Endothelial cell of umbilical vein (primary cell): Measurements from ENCODE around the gene ERICH6B. TPM values are rescaled to one million over a fixed set of nuclear protein-coding genes. Genes with fewer than 3 reads are reported as not detected.

ENCODE experiments used
- BruUV-seq: library from RNA; stranded (reverse); fragments of 400-500 nt; replicated peaks from 2 replicates; lab custom pipeline; 2021; lab: Mats Ljungman, UMichigan
- CTCF ChIA-PET: fragments of 300-600, 350-600 bp; sonication (Branson Sonifier 250); formaldehyde crosslinking; loops from one replicate; lab custom pipeline; 2021; ENCODE audit warnings: antibody characterized with exemption, inconsistent platforms; lab: Charles Lee
- POLR2A ChIA-PET: fragments of 300-600, 350-600 bp; sonication (Branson Sonifier 250); formaldehyde crosslinking; loops from one replicate; lab custom pipeline; 2021; ENCODE audit warnings: antibody characterized with exemption, inconsistent platforms; lab: Charles Lee
- DNase-seq: peaks from one replicate; pipeline ENCODE4 v3.0.0-alpha.2; 2011; ENCODE audit warnings: low read depth, low spot score
- FAIRE-seq: peaks from 2 replicates; lab custom pipeline; 2011; peaks lifted over from hg19 to GRCh38; lab: Jason Lieb, UNC
- H2AFZ ChIP-seq: 2 replicates; pipeline ENCODE4 v1.6.0; 2012; ENCODE audit warnings: low read depth, low read length, control low read depth, inconsistent platforms
- H3K27ac ChIP-seq: 2 replicates; pipeline ENCODE4 v1.5.1; 2011; ENCODE audit warnings: low read depth, mild to moderate bottlenecking, control low read depth, low read length, moderate library complexity; ENCODE audit not compliant: insufficient read depth
- H3K27me3 ChIP-seq, 2 experiments: 2 replicates each; pipeline versions ENCODE4 v1.6.0 to v1.6.1; 2011; ENCODE audit warnings: low read length in 2 of 2, mixed read lengths in 1 of 2; ENCODE audit not compliant: control insufficient read depth in 2 of 2, insufficient read depth in 2 of 2
- H3K36me3 ChIP-seq, 2 experiments: 2 replicates in 1 of 2; 3 replicates in 1 of 2; pipeline ENCODE4 v1.5.1; 2011; ENCODE audit warnings: low read length in 2 of 2, mild to moderate bottlenecking in 1 of 2, moderate library complexity in 1 of 2; ENCODE audit not compliant: control insufficient read depth in 2 of 2, insufficient read depth in 2 of 2; ENCODE audit errors: extremely low read depth in 1 of 2
- H3K4me1 ChIP-seq: 3 replicates; pipeline ENCODE4 v1.5.1; 2011; ENCODE audit warnings: mild to moderate bottlenecking, low read length; ENCODE audit not compliant: control insufficient read depth, insufficient read depth; ENCODE audit errors: extremely low read depth
- H3K4me2 ChIP-seq: 2 replicates; pipeline ENCODE4 v1.6.1; 2011; ENCODE audit warnings: low read length, control low read depth, mixed read lengths; ENCODE audit not compliant: insufficient read depth
- H3K4me3 ChIP-seq, 3 experiments: fragments of 200-600 bp in 1 of 3; sonication (generic), shearing (Covaris generic) in 1 of 3; replicated peaks in 1 of 3; 2 replicates each; pipeline ENCODE4 v1.5.1; 2011 to 2016; ENCODE audit warnings: control low read depth in 3 of 3, low read length in 3 of 3, mild to moderate bottlenecking in 2 of 3, inconsistent platforms in 1 of 3, low read depth in 1 of 3, moderate library complexity in 1 of 3; ENCODE audit not compliant: insufficient read depth in 1 of 3
- H3K79me2 ChIP-seq: 2 replicates; pipeline ENCODE4 v1.6.0; 2012; ENCODE audit warnings: low read length, inconsistent platforms; ENCODE audit not compliant: control insufficient read depth, insufficient read depth
- H3K9ac ChIP-seq: replicated peaks from 2 replicates; pipeline ENCODE3; 2011; ENCODE audit warnings: low read length, control low read depth; ENCODE audit not compliant: insufficient read depth; ENCODE audit errors: extremely low read depth
- H3K9me1 ChIP-seq: replicated peaks from 3 replicates; pipeline ENCODE4 v1.6.0; 2011; ENCODE audit warnings: mild to moderate bottlenecking, low read length; ENCODE audit not compliant: control insufficient read depth, insufficient read depth; ENCODE audit errors: extremely low read depth
- H3K9me3 ChIP-seq: replicated peaks from 2 replicates; pipeline ENCODE4 v1.5.1; 2012; ENCODE audit warnings: low read length, inconsistent platforms; ENCODE audit not compliant: control insufficient read depth, insufficient read depth
- H4K20me1 ChIP-seq: replicated peaks from 2 replicates; pipeline ENCODE3; 2011; ENCODE audit warnings: mild to moderate bottlenecking, low read length; ENCODE audit not compliant: control insufficient read depth, insufficient read depth; ENCODE audit errors: extremely low read depth
- EZH2 ChIP-seq: IDR thresholded peaks from 2 replicates; pipeline ENCODE4 v1.6.1; 2012; ENCODE audit warnings: borderline replicate concordance, low read depth, mild to moderate bottlenecking, moderate library complexity, low read length, inconsistent platforms; ENCODE audit not compliant: severe bottlenecking
- FOS ChIP-seq: IDR thresholded peaks from 2 replicates; pipeline ENCODE4 v1.6.1; 2011; ENCODE audit warnings: mild to moderate bottlenecking, low read length, moderate library complexity, borderline replicate concordance; ENCODE audit not compliant: insufficient read depth
- GATA2 ChIP-seq: IDR thresholded peaks from 2 replicates; pipeline ENCODE4 v1.7.0; 2011; ENCODE audit warnings: low read depth, mild to moderate bottlenecking, moderate library complexity, mixed read lengths, low read length; ENCODE audit not compliant: insufficient read length, insufficient read depth
- JUN ChIP-seq: IDR thresholded peaks from 2 replicates; pipeline ENCODE4 v1.6.1; 2011; ENCODE audit warnings: borderline replicate concordance, low read depth; ENCODE audit not compliant: insufficient read length, insufficient read depth
- MAX ChIP-seq: IDR thresholded peaks from 2 replicates; pipeline ENCODE4 v1.6.1; 2011; ENCODE audit not compliant: insufficient read depth, insufficient read length
- MYC ChIP-seq: IDR thresholded peaks from one replicate; pipeline ENCODE4 v1.6.1; 2011; ENCODE audit warnings: mild to moderate bottlenecking, low read depth, low read length
- POLR2A ChIP-seq: IDR thresholded peaks from 2 replicates; pipeline ENCODE4 v1.6.1; 2012; ENCODE audit warnings: low read depth, mild to moderate bottlenecking, control low read depth, low read length
- POLR2AphosphoS5 ChIP-seq: IDR thresholded peaks from 2 replicates; pipeline ENCODE4 v1.6.1; 2012; ENCODE audit warnings: low read depth, mild to moderate bottlenecking, control low read depth, low read length, moderate library complexity; ENCODE audit not compliant: insufficient read depth
- dilution Hi-C: fragments of 300-500 bp; cut with MboI; formaldehyde crosslinking; loops from one replicate; pipeline ENCODE4 v1.15.0; 2019; ENCODE audit warnings: low sequenced_read_pairs; ENCODE audit not compliant: extremely low pct_ligation_motif_present
- intact Hi-C: fragments of 100-400 bp; cut with micrococcal nuclease; formaldehyde crosslinking; loops from one replicate; pipeline ENCODE4 v1.10.0; 2022
- polyA plus RNA-seq, 4 experiments: library from polyadenylated mRNA; depleted of rRNA in 3 of 4; stranded (reverse) in 3 of 4; unstranded in 1 of 4; fragments of >200 nt; gene quantifications; 2 replicates each; pipeline versions ENCODE4 v1.2.1 to v1.2.3, GENCODE V29; 2011 to 2012; ENCODE audit warnings: missing spikeins in 1 of 4
- total RNA-seq: library from RNA; stranded (reverse); gene quantifications from 2 replicates; pipeline ENCODE4 v1.2.3, GENCODE V29; 2021
- TF ChIP-seq, protein P1 (sequence below), 2 donors: IDR thresholded peaks; 1 replicate in 1 of 2; 2 replicates in 1 of 2; pipeline ENCODE4 v1.5.1; 2011; ENCODE audit warnings: low read length in 2 of 2, mild to moderate bottlenecking in 2 of 2, moderate library complexity in 2 of 2, control low read depth in 1 of 2, inconsistent platforms in 1 of 2, low read depth in 1 of 2; ENCODE audit not compliant: insufficient read depth in 1 of 2; ENCODE audit errors: extremely low read depth in 1 of 2

The ERICH6B gene
- total and polyA plus RNA-seq, 2 donors (not counting 3 experiments of a cell fraction or from before 2014, with no cell fraction given) = not detected

- dilution Hi-C loops = no loop called here
- no peak overlapping the region for H3K4me2 ChIP-seq
- CTCF ChIA-PET = interaction anchor here (0.7 kb wide), 1 partner anchor 174 kb away, joined by 3 read pairs; no protein-coding TSS in a partner anchor
- TF ChIP-seq JUN = no peak
- TF ChIP-seq, protein P1, sequence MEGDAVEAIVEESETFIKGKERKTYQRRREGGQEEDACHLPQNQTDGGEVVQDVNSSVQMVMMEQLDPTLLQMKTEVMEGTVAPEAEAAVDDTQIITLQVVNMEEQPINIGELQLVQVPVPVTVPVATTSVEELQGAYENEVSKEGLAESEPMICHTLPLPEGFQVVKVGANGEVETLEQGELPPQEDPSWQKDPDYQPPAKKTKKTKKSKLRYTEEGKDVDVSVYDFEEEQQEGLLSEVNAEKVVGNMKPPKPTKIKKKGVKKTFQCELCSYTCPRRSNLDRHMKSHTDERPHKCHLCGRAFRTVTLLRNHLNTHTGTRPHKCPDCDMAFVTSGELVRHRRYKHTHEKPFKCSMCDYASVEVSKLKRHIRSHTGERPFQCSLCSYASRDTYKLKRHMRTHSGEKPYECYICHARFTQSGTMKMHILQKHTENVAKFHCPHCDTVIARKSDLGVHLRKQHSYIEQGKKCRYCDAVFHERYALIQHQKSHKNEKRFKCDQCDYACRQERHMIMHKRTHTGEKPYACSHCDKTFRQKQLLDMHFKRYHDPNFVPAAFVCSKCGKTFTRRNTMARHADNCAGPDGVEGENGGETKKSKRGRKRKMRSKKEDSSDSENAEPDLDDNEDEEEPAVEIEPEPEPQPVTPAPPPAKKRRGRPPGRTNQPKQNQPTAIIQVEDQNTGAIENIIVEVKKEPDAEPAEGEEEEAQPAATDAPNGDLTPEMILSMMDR (IDR thresholded peaks at IDR 0.05; ENCODE audit: extremely low read depth in 1 of 2, insufficient read depth in 1 of 2, low read depth in 1 of 2, low read length in 2 of 2) = no peak
- TF ChIP-seq POLR2A = no peak
- no peak for TF ChIP-seq MAX
- no peak for TF ChIP-seq GATA2
- no peak for TF ChIP-seq EZH2
- no peak for TF ChIP-seq MYC
- TF ChIP-seq FOS = no peak
- TF ChIP-seq POLR2AphosphoS5 = no peak
- FAIRE-seq (no peak), DNase-seq (no peak)
- no peaks in the 10 kb centered on the region for H3K9me3 ChIP-seq
- no peaks in the 10 kb centered on the region for H3K9me1 ChIP-seq
- H3K36me3 ChIP-seq = no peaks in the 10 kb centered on the region
- peaks cover 5 to 7% of the 10 kb centered on the region in 2 experiments for H3K27me3 ChIP-seq
- intact Hi-C loops = no loop called here
- no TSS peak for BruUV-seq
- H2AFZ ChIP-seq = no peak overlapping the region
- POLR2A ChIA-PET = no interaction called here
- H3K4me3 ChIP-seq = no peak overlapping the region
- H3K4me1 ChIP-seq = no peaks in the 10 kb centered on the region
- H3K9ac ChIP-seq = no peak overlapping the region
- H3K79me2 ChIP-seq = no peaks in the 10 kb centered on the region
- H4K20me1 ChIP-seq = no peaks in the 10 kb centered on the region
- H3K27ac ChIP-seq = no peak overlapping the region
Measured at GRCh38 chr13:45544520-45544919, 71.0 kb downstream of the ERICH6B start.
